OCI-LY1 (cell line): Measurements from ENCODE around the gene LMOD3.

Experiments used
- H2AFZ ChIP-seq: fragments of 200-600 bp; sonication (generic), shearing (Covaris generic); 2 replicates; pipeline ENCODE4 v1.6.0; 2014; ENCODE audit warnings: antibody characterized with exemption, mild to moderate bottlenecking, low read length
- H3F3A ChIP-seq: fragments of 200-600 bp; sonication (generic), shearing (Covaris generic); 2 replicates; pipeline ENCODE4 v1.6.0; 2014; ENCODE audit warnings: mild to moderate bottlenecking, antibody characterized with exemption, low read length, moderate library complexity; ENCODE audit not compliant: insufficient read depth
- H3K27ac ChIP-seq: fragments of 200-600 bp; sonication (generic); 2 replicates; pipeline ENCODE4 v1.5.1; 2014; ENCODE audit warnings: low read length, mixed run types, mild to moderate bottlenecking, low read depth; ENCODE audit not compliant: poor library complexity, severe bottlenecking
- H3K27me3 ChIP-seq: fragments of 200-600 bp; sonication (generic); 2 replicates; pipeline ENCODE4 v1.6.0; 2014; ENCODE audit warnings: antibody characterized with exemption, mild to moderate bottlenecking, low read length, moderate library complexity; ENCODE audit not compliant: insufficient read depth
- H3K36me3 ChIP-seq: fragments of 200-600 bp; sonication (generic); 2 replicates; pipeline ENCODE4 v1.6.1; 2014; ENCODE audit warnings: mild to moderate bottlenecking, antibody characterized with exemption, low read length, moderate library complexity, mixed read lengths; ENCODE audit not compliant: insufficient read depth
- H3K4me1 ChIP-seq: fragments of 200-600 bp; sonication (generic); 2 replicates; pipeline ENCODE4 v1.5.1; 2014; ENCODE audit warnings: mild to moderate bottlenecking, low read length, moderate library complexity; ENCODE audit not compliant: insufficient read depth, severe bottlenecking
- H3K4me2 ChIP-seq: fragments of 200-600 bp; sonication (generic), shearing (Covaris generic); 2 replicates; pipeline ENCODE4 v1.6.1; 2014; ENCODE audit warnings: low read length
- H3K4me3 ChIP-seq: fragments of 200-600 bp; sonication (generic); 2 replicates; pipeline ENCODE4 v1.5.1; 2014; ENCODE audit warnings: low read length, low read depth, mild to moderate bottlenecking, mixed read lengths; ENCODE audit not compliant: poor library complexity, severe bottlenecking
- H3K79me2 ChIP-seq: fragments of 200-600 bp; shearing (Covaris generic); 2 replicates; pipeline ENCODE4 v1.6.1; 2016; ENCODE audit warnings: mixed run types, low read length, mixed read lengths; ENCODE audit not compliant: insufficient read depth
- H3K9ac ChIP-seq: fragments of 200-600 bp; sonication (generic), shearing (Covaris generic); 2 replicates; pipeline ENCODE4 v1.6.1; 2014; ENCODE audit warnings: mild to moderate bottlenecking, low read length, mixed read lengths
- H3K9me2 ChIP-seq: fragments of 200-600 bp; sonication (generic), shearing (Covaris generic); 2 replicates; pipeline ENCODE4 v1.6.1; 2014; ENCODE audit warnings: low read depth, mild to moderate bottlenecking, low read length, mixed read lengths
- H3K9me3 ChIP-seq: fragments of 200-600 bp; shearing (Covaris generic); 2 replicates; pipeline ENCODE4 v1.6.1; 2014; ENCODE audit warnings: low read length, mixed read lengths
- H4K20me1 ChIP-seq: fragments of 200-600 bp; sonication (generic), shearing (Covaris generic); 2 replicates; pipeline ENCODE4 v1.6.0; 2016; ENCODE audit warnings: mild to moderate bottlenecking, low read length; ENCODE audit not compliant: insufficient read depth
- EZH2 ChIP-seq: fragments of 200-600 bp; sonication (generic), shearing (Covaris generic); IDR thresholded peaks from 2 replicates; pipeline ENCODE4 v1.8.0; 2017; ENCODE audit warnings: borderline replicate concordance, mixed run types, mild to moderate bottlenecking, antibody characterized with exemption, low read length, moderate library complexity, mixed read lengths
- TF ChIP-seq, protein P1 (sequence below): fragments of 200-600 bp; sonication (generic), shearing (Covaris generic); IDR thresholded peaks from 2 replicates; pipeline ENCODE4 v1.5.1; 2017; ENCODE audit warnings: mild to moderate bottlenecking, antibody characterized with exemption, low read length, moderate library complexity, mixed read lengths

The LMOD3 gene

DNA sequence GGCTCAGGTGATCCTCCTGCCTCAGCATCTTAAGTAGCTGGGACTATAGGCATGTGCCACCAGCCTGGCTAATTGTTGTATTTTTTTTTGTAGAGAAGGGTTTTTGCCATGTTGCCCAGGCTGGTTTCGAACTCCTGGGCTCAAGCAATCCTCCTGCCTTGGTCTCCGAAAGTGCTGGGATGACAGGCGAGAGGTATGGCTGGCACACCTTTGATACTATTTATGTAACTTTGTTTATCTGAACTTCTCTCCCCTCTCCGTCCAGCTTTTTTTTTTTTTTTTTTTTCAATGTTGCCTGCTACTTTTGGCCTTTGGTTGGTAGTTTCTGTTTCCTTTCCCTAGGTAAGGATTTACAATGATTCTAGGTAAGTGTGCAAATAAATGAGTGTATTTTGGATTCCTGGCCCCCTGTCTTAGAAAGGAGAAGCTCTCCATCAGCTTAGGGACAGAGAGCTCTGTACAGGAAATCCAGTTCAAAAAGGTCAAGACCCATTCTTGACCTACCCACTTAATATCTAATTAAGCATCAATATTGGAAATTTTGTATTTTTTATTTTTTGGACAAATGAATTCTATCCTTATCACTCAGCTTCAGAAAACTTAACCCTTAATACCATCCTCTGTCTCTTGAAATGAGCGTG is 30.9 kb downstream of the LMOD3 start:
- no peaks in the 10 kb centered on the region for H3K9me3 ChIP-seq
- no peak overlapping the region for H2AFZ ChIP-seq
- peak overlapping the region; percentile 71 for H3K27ac ChIP-seq
- H3K9me2 ChIP-seq = no peaks in the 10 kb centered on the region
- H3F3A ChIP-seq = no peaks in the 10 kb centered on the region
- no peaks in the 10 kb centered on the region for H3K27me3 ChIP-seq
- H3K4me3 ChIP-seq = no peak overlapping the region
- TF ChIP-seq EZH2 = no peak
- TF ChIP-seq, protein P1, sequence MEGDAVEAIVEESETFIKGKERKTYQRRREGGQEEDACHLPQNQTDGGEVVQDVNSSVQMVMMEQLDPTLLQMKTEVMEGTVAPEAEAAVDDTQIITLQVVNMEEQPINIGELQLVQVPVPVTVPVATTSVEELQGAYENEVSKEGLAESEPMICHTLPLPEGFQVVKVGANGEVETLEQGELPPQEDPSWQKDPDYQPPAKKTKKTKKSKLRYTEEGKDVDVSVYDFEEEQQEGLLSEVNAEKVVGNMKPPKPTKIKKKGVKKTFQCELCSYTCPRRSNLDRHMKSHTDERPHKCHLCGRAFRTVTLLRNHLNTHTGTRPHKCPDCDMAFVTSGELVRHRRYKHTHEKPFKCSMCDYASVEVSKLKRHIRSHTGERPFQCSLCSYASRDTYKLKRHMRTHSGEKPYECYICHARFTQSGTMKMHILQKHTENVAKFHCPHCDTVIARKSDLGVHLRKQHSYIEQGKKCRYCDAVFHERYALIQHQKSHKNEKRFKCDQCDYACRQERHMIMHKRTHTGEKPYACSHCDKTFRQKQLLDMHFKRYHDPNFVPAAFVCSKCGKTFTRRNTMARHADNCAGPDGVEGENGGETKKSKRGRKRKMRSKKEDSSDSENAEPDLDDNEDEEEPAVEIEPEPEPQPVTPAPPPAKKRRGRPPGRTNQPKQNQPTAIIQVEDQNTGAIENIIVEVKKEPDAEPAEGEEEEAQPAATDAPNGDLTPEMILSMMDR = no peak
- no peaks in the 10 kb centered on the region for H3K36me3 ChIP-seq
- H3K4me2 ChIP-seq = peak overlapping the region; percentile 60
- peaks cover 46% of the 10 kb centered on the region for H3K4me1 ChIP-seq
- no peaks in the 10 kb centered on the region for H3K79me2 ChIP-seq
- H3K9ac ChIP-seq = no peak overlapping the region
- no peaks in the 10 kb centered on the region for H4K20me1 ChIP-seq

DNA sequence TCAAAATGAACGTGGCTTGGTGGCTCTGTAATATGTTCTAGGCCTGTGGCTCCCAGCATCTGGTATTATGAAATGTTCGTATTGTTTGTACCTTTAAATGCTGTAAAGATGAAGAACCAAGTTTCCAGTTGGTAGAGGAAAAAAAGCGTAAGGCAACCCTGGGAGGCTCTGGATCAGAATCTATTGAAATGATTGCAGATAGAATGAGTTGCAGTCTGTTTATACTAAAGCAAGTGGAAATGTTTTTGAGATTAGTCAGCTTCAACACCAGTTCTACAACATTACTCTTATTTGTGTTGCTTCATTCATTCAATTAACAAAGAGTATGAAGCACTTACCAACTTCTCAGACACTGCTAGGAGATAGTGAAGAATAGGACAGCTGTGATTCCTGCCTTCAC is 32.4 kb downstream of the LMOD3 start:
- H3K36me3 ChIP-seq = no peaks in the 10 kb centered on the region
- H3K27me3 ChIP-seq = no peaks in the 10 kb centered on the region
- peaks cover 55% of the 10 kb centered on the region for H3K4me1 ChIP-seq
- H3F3A ChIP-seq = no peaks in the 10 kb centered on the region
- H3K4me2 ChIP-seq = no peak overlapping the region
- TF ChIP-seq, protein P1 = no peak
- TF ChIP-seq EZH2 = no peak
- H3K27ac ChIP-seq = no peak overlapping the region
- no peak overlapping the region for H3K9ac ChIP-seq
- H3K9me3 ChIP-seq = no peaks in the 10 kb centered on the region
- H3K4me3 ChIP-seq = no peak overlapping the region
- H4K20me1 ChIP-seq = no peaks in the 10 kb centered on the region
- H2AFZ ChIP-seq = no peak overlapping the region
- H3K79me2 ChIP-seq = no peaks in the 10 kb centered on the region
- no peaks in the 10 kb centered on the region for H3K9me2 ChIP-seq

DNA sequence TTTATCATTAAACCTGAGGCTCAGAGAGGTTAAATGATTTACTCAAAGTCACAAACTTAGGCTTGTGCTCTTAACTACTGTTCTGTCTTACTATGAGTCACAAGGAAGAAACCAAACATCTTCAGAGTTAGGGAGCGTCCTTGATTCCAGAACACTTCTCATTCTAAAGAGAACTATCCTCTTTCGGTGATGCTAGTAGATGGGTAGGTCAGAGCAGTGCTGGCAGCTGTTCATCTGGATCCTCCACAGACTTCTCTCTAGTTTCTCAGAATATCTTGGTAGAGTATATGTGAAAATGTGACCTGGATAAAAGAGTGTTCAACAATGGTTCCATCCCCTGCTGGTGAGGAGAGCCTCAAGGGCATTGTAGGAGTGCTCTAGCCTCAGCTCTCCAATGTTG is 34.3 kb downstream of the LMOD3 start:
- Histone ChIP-seq H3K9me2 (no peaks in the 10 kb centered on the region), H3K79me2 (no peaks in the 10 kb centered on the region), H3K9ac (no peak overlapping the region), H3K4me1 (peaks cover 71% of the 10 kb centered on the region), H3K9me3 (no peaks in the 10 kb centered on the region), H4K20me1 (no peaks in the 10 kb centered on the region), H2AFZ (no peak overlapping the region), H3K4me3 (no peak overlapping the region), H3K36me3 (no peaks in the 10 kb centered on the region), H3K27ac (no peak overlapping the region), H3F3A (0 out of 2 replicates have a peak, but pooled peaks cover 8% of the 10 kb centered on the region), H3K4me2 (no peak overlapping the region), H3K27me3 (no peaks in the 10 kb centered on the region)
- TF ChIP-seq EZH2 = no peak
- TF ChIP-seq, protein P1 = no peak
